Stimulated activated CD4-positive, alpha-beta T cell treated with anti-CD3 and anti-CD28 coated beads, Interleukin-15, amount 100 ng/mL, for 24 hours (primary cell): ENCODE results near the gene TFG.
"Not testable (repeated sequence)": the region's sequence is repeated elsewhere in the genome, so short reads cannot be mapped to it uniquely, and the experiment has no call there.

ENCODE experiments used
- DNase-seq: peaks from one replicate; pipeline ENCODE4 v3.0.0-alpha.2; 2020

Gene TFG

DNA sequence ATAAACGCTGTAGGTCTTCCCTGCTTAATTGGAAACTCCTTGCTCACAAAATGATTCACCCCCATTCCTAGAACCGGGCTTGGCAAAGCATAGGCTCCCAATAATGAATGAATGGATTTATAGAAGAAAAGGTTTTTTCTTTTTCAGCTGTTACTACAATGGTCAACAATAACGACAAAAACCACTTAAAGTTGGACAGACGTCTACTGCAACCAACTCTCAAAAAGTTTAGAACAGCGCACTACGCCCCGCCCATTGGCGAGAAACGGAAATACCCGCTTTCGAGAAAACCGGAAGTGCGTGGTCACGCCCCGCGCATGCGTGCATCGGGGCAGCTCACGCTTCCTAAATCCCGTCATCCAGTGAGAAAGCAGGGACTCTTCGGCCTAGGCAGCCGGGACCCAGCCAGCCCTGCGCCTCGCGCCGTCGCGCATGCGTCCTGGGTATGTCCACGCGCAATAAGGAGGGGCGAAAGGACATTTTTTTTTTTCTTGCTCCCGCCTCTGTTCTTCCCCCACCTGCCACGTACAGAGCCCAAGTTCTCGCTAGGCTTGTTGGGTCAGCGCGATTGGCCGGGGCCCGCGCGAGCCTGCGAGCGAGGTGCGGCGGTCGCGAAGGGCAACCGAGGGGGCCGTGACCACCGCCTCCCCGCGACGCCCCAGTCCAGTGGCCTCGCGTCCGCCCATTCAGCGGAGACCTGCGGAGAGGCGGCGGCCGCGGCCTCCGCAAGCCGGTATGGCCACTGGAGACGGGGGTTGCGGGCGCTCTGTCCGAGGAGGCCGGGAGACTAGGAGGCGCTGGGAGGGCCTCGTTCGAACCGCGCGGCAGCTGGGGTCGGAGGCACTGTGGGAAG lies at the start of gene TFG:
Gene TFG, plus strand, starts transcription at position 506 of the 853 bp plus-strand sequence. CDS start 4,192 bp downstream, outside the sequence.
- peak; percentile 97 for DNase-seq

- DNase-seq, result not testable (repeated sequence)
These were observed 48.0 kb upstream of the TFG start for GRCh38 chr3:100661294-100661693.

GRCh38 chr3:100662113-100662823 lies 47.0 kb upstream of the TFG start:
- DNase-seq, result no peak

DNA sequence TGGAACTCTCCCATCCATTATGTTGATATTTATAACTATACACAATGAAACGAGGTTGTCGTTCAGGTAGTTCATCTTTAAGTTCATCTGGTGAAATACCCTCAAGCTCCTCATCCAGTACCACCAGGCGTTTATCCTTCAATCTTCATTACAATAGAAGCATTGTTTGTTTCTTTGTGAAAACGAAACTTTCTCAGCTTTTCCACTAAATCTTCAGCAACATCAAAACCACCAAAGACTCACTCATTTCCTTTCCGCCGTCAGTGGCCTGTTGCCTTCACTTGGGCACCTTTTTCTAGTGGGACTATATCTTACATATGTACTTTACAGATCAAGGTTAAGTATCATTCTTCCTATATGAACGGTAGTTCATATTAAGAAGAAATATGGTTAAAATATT lies 44.1 kb upstream of the TFG start:
- peak; percentile 42 for DNase-seq

GRCh38 chr3:100666699-100667098 lies 42.6 kb upstream of the TFG start:
- not testable (repeated sequence) for DNase-seq

DNA sequence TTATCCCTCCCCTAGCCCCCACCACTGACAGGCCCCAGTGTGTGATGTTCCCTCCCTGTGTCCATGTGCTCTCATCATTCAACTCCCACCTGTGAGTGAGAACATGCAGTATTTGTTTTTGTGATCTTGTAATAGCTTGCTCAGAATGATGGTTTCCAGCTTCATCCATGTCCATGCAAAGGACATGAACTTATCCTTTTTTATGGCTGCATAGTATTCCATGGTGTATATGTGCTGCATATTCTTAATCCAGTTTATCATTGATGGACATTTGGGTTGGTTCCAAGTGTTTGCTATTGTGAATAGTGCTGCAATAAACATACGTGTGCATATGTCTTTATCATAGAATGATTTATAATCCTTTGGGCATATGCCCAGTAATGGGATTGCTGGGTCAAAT lies 42.0 kb upstream of the TFG start:
- DNase-seq, result not testable (repeated sequence)

- DNase-seq, result not testable (repeated sequence)
These were observed 38.3 kb upstream of the TFG start for GRCh38 chr3:100670995-100671394.

GRCh38 chr3:100681496-100681895 lies 27.8 kb upstream of the TFG start:
- no peak for DNase-seq

- no peak for DNase-seq
These were observed 27.0 kb upstream of the TFG start for GRCh38 chr3:100682056-100682853.

GRCh38 chr3:100682854-100683760 lies 26.2 kb upstream of the TFG start:
- DNase-seq, result no peak

- no peak for DNase-seq
These were observed 16.1 kb upstream of the TFG start for GRCh38 chr3:100693225-100693624.

- no peak for DNase-seq
These were observed 13.6 kb upstream of the TFG start for GRCh38 chr3:100695696-100696095.

DNA sequence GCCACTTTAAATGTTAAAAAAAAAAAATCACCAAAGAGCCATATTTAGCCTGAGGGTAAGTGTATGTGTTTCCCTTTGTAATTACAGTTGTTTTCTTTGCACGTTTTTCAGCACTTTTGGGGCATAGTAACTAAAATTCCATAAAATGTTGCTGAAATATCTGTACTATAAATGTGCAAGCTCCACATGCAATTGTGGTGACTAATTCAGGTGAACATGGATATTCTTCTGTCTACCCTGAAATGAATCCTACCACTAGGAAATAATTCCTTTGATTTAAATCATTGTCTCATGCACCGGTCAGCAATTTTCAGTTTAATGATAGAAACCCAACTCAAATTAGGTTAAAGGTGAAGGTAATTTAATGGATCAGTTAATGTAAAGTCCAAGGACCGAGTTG lies 13.1 kb upstream of the TFG start:
- no peak for DNase-seq

- no peak for DNase-seq
These were observed 12.1 kb upstream of the TFG start for GRCh38 chr3:100697172-100697571.

DNA sequence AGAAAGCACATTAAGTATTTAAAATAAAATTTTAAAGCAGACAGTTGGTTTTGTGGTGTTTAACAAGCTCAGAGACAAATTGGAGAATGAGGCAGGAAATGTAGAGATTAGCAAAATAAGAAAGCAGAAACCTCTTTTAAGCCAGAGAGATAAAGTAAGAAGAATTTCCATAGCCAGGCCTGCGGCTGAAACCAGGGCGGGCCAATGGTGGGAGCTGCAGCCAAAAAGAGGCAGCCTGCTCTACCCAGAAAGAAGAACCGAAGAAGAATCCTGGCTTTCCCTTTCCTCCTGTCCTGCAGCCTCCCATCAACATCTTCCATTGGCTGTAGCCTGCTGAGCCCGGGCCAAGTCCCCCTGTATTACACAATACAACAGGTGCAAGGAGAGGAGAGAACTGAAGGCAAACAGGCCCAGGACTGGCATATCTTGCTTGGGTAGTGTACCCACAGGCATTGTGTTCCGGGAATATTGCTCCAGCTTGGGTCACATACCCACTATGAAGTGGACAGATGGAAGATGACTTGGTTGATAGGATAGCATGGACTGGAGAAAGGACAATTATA lies 11.5 kb upstream of the TFG start:
- DNase-seq, result no peak

- no peak for DNase-seq
These were observed 10.6 kb upstream of the TFG start for GRCh38 chr3:100698736-100699135.

DNA sequence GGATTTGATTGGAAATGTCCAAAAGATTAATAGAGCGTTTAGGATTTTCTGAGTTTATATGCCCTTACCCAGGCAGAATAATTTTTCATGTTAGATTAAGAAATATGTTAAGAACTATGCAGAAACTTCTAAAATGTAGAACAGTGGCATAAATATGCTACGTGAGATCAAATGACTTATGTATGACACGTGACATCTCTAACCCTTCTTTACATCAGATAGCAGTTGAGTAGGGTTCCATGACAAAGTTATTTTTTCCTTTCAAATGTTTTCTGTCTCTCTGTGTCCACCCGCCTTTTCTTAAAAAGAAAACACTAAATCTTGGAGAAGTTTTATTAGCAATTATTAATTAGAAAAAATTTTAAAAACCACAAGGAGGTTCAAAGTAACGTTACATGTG lies 8.6 kb upstream of the TFG start:
- no peak for DNase-seq

DNA sequence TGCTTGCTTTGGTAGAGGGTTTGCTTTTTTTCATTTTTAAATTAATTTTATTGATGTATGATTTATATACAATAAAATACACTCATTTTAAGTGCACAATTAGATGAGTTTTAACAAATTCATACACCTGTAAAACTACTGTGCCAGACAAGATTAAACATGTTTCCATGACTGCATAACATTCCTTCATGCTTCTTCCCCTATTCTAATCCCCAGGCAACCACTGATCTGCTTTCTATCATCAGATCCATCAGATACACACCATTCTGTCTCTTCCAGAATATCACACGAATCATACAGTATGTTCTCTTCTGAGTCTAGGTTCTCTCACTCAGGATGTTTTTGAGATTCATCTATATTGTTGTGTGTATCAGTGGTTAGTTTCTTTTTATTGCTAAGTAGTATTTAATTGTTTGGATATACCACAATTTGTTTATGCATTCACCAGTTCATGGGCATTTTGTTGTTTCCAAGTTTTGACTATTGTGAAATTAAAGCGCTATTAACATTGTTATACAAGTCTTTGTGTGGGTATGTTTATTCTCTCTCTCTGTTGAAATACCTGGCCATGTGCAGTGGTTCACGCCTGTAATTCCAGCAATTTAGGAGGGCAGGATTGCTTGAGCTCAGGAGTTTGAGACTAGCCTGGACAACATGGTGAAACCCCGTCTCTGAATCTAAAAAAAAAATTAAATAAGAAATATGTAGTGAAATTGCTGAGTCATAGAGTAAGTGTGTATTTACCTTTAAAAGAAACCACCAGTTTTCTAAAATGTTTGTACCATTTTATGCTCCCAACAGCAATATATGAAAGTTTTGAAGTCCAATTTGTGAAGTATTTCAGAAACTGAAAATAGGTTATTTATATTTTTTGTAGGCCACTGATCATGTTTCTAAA lies 7.0 kb upstream of the TFG start:
- no peak for DNase-seq

DNA sequence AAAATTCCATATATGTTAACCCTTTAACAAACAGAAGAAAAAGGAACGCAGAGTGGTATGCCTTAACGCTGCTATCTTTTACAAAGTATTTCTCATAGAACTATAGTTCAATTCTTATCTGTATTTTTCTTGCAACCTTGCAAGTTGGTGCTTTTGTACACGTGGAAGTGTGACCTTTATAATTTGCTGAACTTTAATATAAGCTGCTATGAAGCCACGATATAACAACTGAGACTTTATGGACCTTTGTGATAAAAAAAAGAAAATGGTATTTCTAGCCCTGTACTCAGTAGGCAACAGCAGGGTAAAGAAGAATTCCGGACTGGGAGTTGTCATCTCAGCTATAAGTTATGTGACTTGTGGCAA lies 6.3 kb upstream of the TFG start:
- no peak for DNase-seq

DNA sequence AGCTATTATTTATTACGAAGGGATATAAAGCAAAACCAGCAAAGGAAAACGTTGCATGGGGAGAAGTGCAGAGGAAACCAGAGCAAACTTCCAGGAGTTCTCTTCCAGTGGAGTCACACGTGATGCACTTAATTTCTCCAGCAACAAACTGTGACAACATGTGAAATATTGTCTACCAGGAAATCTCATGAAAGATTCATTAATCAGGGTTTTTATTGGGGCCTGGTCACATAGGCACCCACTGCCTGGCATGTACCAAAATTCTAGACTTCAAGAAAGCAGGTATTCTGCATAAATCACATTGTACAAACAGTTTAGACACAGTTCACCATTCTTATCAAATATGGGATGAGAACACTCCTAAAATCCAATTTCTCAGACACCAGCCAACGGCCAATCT lies 5.4 kb upstream of the TFG start:
- no peak for DNase-seq

GRCh38 chr3:100706365-100706764 lies 2.9 kb upstream of the TFG start:
- DNase-seq, result no peak
